ENCODE measurements around the gene PIR. TPM values are rescaled to one million over a fixed set of nuclear protein-coding genes. Genes with fewer than 3 reads are reported as not detected.
A peak's percentile ranks its signal among the peaks of the same experiment; 100 is the strongest.

Gene PIR
- total and polyA plus RNA-seq, 9 of the 15 experiments (the other 6 are each of a cell fraction or from before 2014, with no cell fraction given), result 7.5 to 29.8 (median 11.5) TPM

- peak; percentile 27; the same call in 1 of the 2 replicates for TF ChIP-seq FOSL1 (tag; conservative IDR thresholded peaks at IDR 0.05)
- peak; percentile 17; the same call in 1 of the 2 replicates for TF ChIP-seq EP400 (IDR thresholded peaks at IDR 0.05)
- TF ChIP-seq ZNF592 (IDR thresholded peaks at IDR 0.05), result peak; percentile 63; the same call in 1 of the 2 replicates
- peak; percentile 58 for TF ChIP-seq ZNF316 (IDR thresholded peaks at IDR 0.05)
- TF ChIP-seq SMARCA4 (IDR thresholded peaks at IDR 0.05), result 0 out of 2 replicates have a peak, but pooled peaks have one; percentile 17
- TF ChIP-seq PHF8 (IDR thresholded peaks at IDR 0.05; ENCODE audit: borderline replicate concordance, low read length), result no peak
- TF ChIP-seq NCOA2 (IDR thresholded peaks at IDR 0.05; ENCODE audit: partially characterized antibody in 2 of 2), result no peak
- 0 out of 2 replicates have a peak, but pooled peaks have one; percentile 15 for TF ChIP-seq DPF2 (IDR thresholded peaks at IDR 0.05)
- TF ChIP-seq RBBP5 (IDR thresholded peaks at IDR 0.05; ENCODE audit: borderline replicate concordance, insufficient read depth, low read length, poor library complexity, severe bottlenecking), result no peak
- peak; percentile 64; the same call in 1 of the 2 replicates for TF ChIP-seq JUND (IDR thresholded peaks at IDR 0.05; ENCODE audit: borderline replicate concordance, low read depth, low read length)
- TF ChIP-seq JUND (tag; IDR thresholded peaks at IDR 0.05; ENCODE audit: borderline replicate concordance, low read depth, low read length), result no peak; the same call in 2 of the 3 replicates
These were observed 12.0 kb upstream of the PIR start (continued) for GRCh38 chrX:15505101-15505500.
